Measurements from ENCODE around the gene TMA7B.
"Not testable (repeated sequence)": the region's sequence is repeated elsewhere in the genome, so short reads cannot be mapped to it uniquely, and the experiment has no call there.

The TMA7B gene

DNA sequence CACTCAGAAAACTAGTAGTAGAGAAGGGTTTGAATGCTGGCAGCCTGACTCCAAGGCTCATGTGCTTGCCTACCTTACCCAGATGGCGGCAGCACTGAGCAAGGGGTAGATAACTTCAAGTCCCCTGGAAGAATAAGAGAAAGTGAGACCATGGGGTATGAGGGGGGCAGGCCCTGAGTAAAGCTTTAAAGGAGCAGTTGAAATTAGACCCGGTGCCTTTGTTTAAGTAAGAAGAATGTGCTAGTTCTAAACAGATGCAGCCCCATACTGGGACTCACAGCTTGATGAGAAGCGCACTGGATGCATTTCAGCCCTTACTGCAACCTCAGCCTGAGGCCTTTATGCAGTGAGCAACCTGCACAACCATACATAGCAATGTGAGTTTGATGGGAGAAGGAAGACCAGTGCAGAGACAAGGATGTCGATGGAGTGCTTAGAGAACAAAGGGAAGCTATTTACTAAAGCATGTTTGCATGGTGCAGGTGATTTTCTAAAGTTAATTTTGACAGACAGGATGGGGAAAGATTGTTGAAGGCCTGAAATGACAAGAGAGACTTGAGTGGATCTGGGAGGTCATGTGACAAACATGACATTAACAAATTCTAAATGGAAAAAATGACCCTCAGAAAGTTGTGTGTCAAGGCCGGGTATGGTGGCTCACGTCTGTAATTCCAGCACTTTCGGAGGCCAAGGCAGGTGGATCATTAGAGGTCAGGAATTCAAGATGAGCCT lies 27.1 kb upstream of the TMA7B start:
- DNase-seq (ENCODE audit: low read depth in 2 of 2), result no peak

GRCh38 chr22:39933741-39934140 lies 26.5 kb upstream of the TMA7B start:
- no peak for DNase-seq (ENCODE audit: low read depth in 2 of 2)

DNA sequence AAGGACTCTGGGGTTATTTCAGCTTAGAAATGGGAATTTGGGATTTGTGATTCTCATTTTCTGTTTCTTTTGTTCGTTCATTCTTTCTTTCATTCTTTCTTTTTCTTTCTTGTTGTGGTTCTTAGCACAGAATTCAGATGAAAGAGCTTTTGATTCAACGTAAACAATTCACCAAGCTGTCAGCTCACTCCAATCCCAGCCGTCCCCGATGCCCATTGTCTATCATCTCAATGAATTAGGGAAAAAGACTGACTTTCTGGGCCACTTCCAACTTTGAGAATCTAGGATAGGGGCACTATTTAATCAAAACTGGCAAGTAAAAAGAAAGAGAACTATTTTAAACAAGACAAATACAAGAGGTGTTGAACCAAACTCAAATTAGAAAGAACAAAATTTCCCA lies 25.1 kb upstream of the TMA7B start:
- no peak for DNase-seq (ENCODE audit: low read depth in 2 of 2)

GRCh38 chr22:39935612-39936011 lies 24.6 kb upstream of the TMA7B start:
- no peak for DNase-seq (ENCODE audit: low read depth in 2 of 2)

DNA sequence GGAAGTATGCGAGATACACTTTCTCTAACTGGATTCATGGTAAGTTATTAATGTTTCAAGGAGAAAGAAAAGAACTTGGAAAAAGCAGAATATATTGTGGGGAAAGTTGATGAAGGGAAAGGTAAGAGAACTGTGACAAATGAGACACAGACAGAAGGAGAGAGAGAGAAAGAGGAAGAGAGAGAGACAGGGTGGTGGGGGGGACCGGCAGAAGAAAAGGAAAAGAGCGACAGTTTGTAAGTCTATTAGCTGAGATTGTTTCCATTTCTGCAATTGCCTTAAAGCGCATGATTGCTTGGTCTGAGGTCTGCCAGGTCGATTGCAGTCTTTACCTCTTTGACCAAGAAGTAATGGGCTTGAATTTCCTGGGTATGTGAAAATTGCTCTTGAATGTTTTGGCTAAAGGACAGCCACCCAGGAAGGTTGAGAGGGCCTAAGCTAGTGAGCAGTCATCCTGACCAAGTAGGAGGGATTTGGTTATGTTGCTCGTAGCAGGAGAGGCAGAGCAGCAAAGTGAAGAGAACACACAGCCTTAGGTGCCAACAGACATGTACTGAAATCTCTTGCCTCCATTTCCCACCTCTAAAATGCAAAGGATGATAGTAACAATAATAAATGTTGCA lies 23.6 kb upstream of the TMA7B start:
- DNase-seq (ENCODE audit: low read depth in 2 of 2), result no peak

- no peak for DNase-seq (ENCODE audit: low read depth in 2 of 2)
Measured at GRCh38 chr22:39937906-39938305, 22.3 kb upstream of the TMA7B start.

- DNase-seq (ENCODE audit: low read depth in 2 of 2), result peak; percentile 24 to 60
Measured at GRCh38 chr22:39938509-39939111, 21.6 kb upstream of the TMA7B start.

- DNase-seq (ENCODE audit: low read depth in 2 of 2), result peak in 1 of 2 donors; percentile 25
Measured at GRCh38 chr22:39939830-39940229, 20.4 kb upstream of the TMA7B start.

DNA sequence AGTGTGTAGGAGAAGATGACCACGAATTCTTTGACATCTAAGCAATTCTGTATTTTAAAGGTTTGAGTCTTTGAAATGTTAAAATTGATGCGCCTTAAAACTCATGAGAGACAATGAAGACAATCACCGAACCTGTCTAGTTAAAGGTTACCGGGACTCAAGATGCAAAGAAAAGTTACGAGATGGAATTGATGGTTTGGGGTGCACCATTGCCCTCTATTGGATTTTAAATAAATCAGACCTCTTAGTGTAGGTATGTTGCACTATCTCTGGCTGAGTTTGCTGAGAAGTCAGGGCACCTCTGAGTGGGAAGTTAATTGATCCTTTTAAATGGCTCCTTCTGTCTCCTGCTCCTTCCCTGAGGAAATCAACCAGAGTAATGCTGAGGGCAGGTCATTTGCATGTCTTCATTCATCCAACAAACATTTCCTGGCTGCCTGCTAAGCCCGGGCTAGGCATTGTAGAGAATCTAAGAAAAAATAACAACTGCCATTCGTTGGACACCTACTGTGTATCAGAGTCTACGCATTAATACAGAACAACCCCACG lies 19.4 kb upstream of the TMA7B start:
- no peak for DNase-seq (ENCODE audit: low read depth in 2 of 2)

DNA sequence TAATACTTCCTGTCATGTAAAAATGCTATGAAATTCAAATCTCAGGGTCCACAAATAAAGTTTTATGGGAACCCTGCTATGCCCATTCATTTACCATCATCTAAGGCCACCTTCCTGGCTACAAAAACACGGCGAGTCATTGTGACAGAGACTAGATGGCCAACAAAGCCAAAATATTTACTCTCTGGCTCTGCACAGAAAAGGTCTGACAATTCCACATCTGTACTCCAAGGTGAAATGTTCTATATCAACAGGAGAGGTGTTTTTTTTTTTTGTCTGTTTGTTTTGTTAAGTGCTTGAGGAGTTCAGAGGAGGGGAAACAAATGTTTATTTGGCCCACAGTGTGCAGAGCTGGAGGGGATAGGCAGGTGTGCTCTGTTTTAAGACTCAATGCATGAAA lies 18.6 kb upstream of the TMA7B start:
- DNase-seq (ENCODE audit: low read depth in 2 of 2), result no peak

- DNase-seq (ENCODE audit: low read depth in 2 of 2), result no peak
Measured at GRCh38 chr22:39942439-39943230, 17.6 kb upstream of the TMA7B start.

DNA sequence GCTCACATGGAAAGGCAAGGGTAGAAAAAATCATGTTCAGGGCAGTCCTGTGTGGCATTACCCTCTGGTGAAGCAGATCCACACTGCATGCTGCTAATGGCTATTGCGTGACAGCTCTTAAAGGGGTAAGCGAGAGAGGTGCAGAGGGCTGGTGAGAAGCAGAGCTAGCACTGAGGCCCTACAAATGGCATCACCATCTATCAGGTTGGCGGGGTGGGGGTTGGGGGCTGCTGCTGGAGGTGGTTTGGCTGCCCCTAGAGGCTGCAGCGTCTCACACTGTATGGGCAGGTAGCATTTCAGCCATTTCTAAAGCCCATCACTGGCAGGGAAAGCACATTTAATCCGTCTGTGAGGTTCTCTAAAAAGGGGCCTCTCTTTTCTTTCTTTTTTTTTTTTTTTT lies 16.9 kb upstream of the TMA7B start:
- no peak for DNase-seq (ENCODE audit: low read depth in 2 of 2)

GRCh38 chr22:39943953-39944872 lies 16.0 kb upstream of the TMA7B start:
- DNase-seq (ENCODE audit: low read depth in 2 of 2), result no peak

- DNase-seq (ENCODE audit: low read depth in 2 of 2), result no peak
Measured at GRCh38 chr22:39946126-39946502, 14.1 kb upstream of the TMA7B start.

GRCh38 chr22:39946503-39947219 lies 13.5 kb upstream of the TMA7B start:
- DNase-seq (ENCODE audit: low read depth in 2 of 2), result no peak

- no peak for DNase-seq (ENCODE audit: low read depth in 2 of 2)
Measured at GRCh38 chr22:39947220-39948216, 12.7 kb upstream of the TMA7B start.

GRCh38 chr22:39949964-39950737 lies 10.0 kb upstream of the TMA7B start:
- DNase-seq (ENCODE audit: low read depth in 2 of 2), result no peak

DNA sequence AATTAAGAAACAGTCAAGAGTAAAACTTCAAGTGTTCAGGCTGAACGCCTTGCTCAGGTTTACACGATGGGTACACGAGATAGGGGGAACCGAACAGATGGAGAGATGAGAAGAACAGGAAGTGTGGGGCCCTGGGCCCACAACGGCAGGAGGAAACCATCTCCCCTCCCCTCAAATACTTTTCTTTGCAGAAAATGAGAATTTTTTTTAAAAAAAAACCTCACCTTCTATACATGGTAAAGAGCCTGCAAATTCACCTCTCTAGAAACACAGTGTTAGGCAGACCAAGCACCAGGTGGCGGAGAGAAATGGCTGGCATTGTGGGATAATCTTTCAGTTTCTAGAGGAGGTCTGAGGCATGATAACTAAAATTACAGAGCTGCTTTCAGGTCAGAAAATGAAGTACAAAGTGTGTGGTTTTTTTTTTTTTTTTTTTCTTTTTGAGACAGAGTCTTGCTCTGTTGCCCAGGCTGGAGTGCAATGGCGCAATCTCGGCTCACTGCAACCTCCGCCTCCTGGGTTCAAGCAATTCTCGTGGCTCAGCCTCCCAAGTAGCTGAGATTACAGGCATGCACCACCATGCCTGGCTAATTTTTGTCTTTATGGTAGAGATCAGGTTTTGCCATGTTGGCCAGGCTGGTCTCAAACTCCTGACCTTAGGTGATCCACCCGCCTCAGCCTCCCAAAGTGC lies 8.4 kb upstream of the TMA7B start:
- DNase-seq (ENCODE audit: low read depth in 2 of 2), result not testable (repeated sequence)

All from activated CD8-positive, alpha-beta memory T cell treated with anti-CD3 and anti-CD28 coated beads for 4 hours (primary cell).